Measurements from ENCODE around the gene OBP2A.

GRCh38 chr9:135501261-135502167 lies 44.4 kb upstream of the OBP2A start:
- no peak for TF ChIP-seq CTCF (IDR thresholded peaks at IDR 0.05)
- TF ChIP-seq POLR2A (IDR thresholded peaks at IDR 0.05), result no peak
